ENCODE data around the gene AVPR2.

The AVPR2 gene

DNA sequence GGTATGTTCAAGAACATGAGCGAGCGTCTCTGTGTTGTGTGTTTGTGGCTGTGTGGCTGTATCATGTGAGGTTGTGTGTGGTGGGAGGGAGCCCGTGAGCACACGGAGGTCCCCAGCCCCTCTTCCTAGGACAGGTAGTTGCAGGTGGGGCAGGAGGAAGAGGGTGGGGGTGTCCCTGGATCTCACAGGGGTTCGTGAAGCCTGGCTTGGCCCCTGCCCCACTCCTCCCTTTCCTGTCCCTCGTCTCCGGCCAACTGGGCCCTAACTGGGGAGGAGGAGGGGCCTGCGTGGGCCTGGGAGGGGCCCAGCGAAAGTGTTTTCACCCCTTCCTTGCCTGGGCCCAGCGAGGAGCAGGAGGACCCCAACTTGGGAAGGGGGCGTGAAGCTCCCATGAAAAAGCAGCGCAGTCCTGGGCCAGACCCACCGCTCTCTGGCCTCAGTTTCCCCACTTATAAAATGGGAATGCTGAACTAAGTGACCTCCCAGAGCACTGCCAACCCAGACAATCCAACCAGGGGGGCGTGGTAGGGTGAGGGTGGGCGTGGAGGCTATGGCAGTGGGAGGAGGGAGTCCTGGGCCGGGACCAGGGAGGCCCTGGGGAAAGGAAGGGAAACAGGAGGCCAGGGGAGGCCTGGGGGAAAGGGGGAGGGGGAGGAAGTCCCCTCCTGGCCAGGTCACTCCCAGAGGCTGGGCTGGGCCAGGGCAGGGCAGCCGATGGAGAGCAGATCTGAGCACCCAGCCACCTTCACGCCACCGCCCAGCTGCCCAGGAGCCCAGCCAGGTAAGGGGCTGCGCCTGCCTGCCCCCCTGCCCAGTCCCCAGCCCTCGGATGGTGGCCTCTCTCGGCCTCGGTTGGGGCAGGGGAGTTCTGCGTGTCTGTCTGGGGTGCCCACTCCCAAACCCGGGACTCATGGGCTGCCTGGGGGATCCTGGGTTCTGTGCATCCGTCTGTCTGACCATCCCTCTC lies at the start of gene AVPR2:
TSS of gene AVPR2 (plus strand) at position 683 of the 967 bp plus-strand sequence. CDS start 473 bp downstream, outside the sequence.
- TF ChIP-seq, protein P1, sequence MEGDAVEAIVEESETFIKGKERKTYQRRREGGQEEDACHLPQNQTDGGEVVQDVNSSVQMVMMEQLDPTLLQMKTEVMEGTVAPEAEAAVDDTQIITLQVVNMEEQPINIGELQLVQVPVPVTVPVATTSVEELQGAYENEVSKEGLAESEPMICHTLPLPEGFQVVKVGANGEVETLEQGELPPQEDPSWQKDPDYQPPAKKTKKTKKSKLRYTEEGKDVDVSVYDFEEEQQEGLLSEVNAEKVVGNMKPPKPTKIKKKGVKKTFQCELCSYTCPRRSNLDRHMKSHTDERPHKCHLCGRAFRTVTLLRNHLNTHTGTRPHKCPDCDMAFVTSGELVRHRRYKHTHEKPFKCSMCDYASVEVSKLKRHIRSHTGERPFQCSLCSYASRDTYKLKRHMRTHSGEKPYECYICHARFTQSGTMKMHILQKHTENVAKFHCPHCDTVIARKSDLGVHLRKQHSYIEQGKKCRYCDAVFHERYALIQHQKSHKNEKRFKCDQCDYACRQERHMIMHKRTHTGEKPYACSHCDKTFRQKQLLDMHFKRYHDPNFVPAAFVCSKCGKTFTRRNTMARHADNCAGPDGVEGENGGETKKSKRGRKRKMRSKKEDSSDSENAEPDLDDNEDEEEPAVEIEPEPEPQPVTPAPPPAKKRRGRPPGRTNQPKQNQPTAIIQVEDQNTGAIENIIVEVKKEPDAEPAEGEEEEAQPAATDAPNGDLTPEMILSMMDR (IDR thresholded peaks at IDR 0.05), result no peak

DNA sequence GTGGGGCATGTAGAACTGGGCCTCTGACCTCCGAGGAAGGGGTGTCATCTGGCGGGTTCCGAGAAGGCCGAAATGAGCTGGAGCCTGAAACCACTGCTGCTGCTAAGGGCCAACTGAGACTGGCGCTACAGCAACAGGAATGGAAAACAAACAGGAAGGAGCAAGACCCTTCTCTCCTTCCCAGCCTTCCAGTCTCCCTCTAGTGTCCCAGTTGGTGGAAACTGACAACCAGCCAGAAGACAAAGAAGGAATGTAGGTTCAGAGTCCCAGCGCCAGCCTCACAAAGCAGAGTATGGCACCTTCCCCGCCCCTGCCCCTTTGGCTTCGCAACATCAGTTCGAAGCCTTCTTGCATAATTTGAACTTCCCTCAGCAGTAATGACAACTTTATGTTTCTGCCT lies 49.8 kb upstream of the AVPR2 start:
- TF ChIP-seq, protein P1 (IDR thresholded peaks at IDR 0.05), result no peak

DNA sequence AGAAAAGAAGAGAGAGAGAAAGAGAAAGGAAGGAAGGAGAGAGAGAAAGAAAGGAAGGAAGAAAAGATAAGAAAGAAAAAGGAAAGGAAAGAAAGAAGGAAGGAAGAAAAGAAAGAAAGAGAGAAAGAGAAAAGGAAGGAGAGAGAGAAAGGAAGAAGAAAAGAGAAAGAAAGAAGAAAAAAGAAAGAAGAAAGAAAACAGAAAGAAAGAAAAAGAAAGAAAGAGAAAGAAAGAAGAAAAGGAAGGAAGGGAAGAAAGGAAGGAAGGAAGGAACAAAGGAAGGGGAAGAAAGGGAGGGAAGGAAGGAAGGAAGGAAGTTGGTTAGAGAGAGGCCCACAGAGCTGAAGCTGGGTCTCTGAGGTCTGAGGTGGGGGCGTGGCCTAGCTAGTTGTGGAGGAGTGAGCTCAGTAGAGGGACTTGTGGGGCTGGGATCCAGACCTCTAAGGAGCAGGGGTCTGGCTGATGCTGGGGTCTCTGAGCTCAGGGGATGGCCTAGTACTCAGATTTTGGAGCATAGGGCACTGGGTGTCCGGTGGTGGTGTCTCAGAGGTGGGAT lies 47.0 kb upstream of the AVPR2 start:
- TF ChIP-seq, protein P1 (IDR thresholded peaks at IDR 0.05), result no peak

DNA sequence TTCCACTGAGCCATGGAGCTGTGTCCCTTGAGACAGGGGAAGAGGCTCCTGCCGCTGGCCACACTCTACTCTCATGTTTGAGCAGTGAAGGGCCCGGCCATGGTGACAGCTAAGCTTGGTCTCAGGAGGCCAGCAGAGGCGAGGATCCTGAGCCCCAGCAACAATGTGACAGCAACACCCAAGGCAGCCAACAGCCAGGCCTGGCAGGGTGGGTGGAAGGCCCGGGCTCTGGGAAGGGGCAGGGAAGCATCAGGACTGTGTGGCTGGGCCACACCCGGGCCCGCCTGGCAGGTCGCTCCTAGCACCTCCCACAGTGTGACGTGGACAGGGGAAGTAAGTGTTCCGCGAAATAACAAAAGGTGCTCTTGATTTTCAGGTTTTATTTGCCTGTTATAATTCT lies 43.3 kb upstream of the AVPR2 start:
- TF ChIP-seq, protein P1 (IDR thresholded peaks at IDR 0.05), result no peak

DNA sequence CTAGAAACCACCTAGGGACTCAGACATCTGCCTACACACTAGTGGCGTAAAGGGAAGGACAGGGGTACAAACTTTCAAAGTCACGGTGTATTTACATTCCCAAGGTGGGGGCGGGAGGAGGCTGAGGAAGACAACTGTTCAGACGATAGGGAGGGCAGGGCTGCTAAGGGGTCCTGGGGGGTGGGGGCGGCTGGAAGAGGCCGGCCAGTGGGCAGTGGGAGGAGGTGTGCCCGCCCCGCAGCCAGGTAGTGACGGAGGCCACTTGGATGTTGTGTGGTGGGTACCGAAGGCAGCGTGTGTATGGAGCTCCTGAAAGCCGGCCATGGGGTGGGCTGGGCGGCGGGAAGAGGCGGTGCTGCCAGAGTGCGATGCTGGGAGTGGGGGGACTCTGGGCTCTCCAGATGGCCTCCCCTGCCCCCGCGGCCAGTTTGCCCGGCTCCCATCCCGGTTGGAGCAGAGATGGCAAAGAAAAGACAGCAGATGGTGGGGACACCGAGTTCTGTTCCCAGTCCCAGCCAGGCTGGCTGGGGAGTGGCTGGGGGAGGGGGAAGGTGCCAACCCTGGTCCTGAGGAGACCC lies 42.7 kb upstream of the AVPR2 start:
- TF ChIP-seq, protein P1 (IDR thresholded peaks at IDR 0.05), result no peak

DNA sequence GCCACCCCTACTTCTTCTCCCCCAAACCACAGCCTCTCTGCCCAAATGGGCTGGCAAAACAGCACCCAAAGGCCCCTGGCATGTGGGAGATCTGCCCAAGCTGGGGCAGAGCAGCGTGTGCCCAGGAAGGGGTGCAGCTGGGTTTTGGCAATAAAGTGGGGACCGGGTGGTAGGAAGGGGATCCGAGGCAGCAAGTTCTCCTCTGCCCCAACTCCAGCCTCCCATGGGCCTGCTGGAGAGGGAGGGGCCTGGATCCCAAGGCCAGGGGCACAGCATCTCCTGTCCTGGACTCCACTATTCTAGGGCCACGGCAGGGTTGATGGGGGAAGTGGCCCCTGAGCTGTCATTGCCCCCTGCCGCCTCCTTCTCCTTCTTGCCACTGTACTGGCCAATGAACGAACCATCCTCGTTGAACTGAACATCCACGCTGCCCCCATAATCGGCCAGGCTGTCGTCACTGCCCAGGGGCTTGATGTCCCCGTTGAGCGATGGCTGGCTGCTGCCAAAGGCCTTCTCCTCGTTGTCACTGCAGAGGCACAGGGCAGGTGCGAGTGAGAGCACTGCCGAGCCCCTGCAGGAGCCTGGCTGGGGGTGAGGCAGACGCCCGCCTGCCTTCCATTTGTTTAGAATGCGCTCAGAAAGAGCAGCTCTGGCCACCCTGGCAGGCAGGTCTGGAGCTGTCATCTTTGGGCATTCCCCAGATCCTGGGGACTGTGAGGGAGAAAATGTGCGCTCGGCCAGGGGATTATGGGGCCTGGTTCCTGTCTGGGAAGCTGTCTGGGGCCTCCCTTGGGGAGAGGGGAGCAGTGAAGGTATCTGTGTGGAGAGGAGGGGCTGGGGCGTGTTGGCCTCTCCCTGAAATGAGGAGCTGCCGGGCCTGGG lies 41.9 kb upstream of the AVPR2 start:
- TF ChIP-seq, protein P1 (IDR thresholded peaks at IDR 0.05), result no peak

Data from LNCAP (cell line).